ENCODE measurements around the gene DYSF. TPM values are rescaled to one million over a fixed set of nuclear protein-coding genes. Genes with fewer than 3 reads are reported as not detected.

Gene DYSF
- total RNA-seq, 2 experiments from 2014 or later: not detected

- POLR2A ChIA-PET: no interaction called here
- no peaks in the 10 kb centered on the region for H3K27me3 Mint-ChIP-seq
- peaks cover 5% of the 10 kb centered on the region for H3K36me3 Mint-ChIP-seq
- CTCF ChIA-PET: no interaction called here
- H3K9me3 Mint-ChIP-seq: peaks cover 18% of the 10 kb centered on the region
- DNase-seq: no peak
- no peak overlapping the region for H3K27ac Mint-ChIP-seq
- intact Hi-C loops (cut with micrococcal nuclease): no loop called here
- H3K4me1 Mint-ChIP-seq (ENCODE audit: low read depth): no peaks in the 10 kb centered on the region
- no peak overlapping the region for H3K4me3 Mint-ChIP-seq
These were observed 206.6 kb downstream of the DYSF start for GRCh38 chr2:71659868-71660518.

- Mint-ChIP-seq H3K4me3 (no peak overlapping the region), H3K36me3 (peaks cover 5% of the 10 kb centered on the region), H3K27me3 (no peaks in the 10 kb centered on the region), H3K9me3 (peaks cover 16% of the 10 kb centered on the region), H3K27ac (no peak overlapping the region), H3K4me1 (ENCODE audit: low read depth) (no peaks in the 10 kb centered on the region)
- DNase-seq: no peak
- ChIA-PET CTCF (no interaction called here), POLR2A (no interaction called here)
- intact Hi-C loops (cut with micrococcal nuclease): no loop called here
These were observed 208.4 kb downstream of the DYSF start for GRCh38 chr2:71661782-71662181.

GRCh38 chr2:71662665-71663394 is 209.5 kb downstream of the DYSF start:
- Mint-ChIP-seq H3K9me3 (peaks cover 13% of the 10 kb centered on the region), H3K4me1 (ENCODE audit: low read depth) (no peaks in the 10 kb centered on the region), H3K36me3 (peaks cover 5% of the 10 kb centered on the region), H3K27me3 (no peaks in the 10 kb centered on the region), H3K4me3 (no peak overlapping the region), H3K27ac (no peak overlapping the region)
- ChIA-PET CTCF (no interaction called here), POLR2A (no interaction called here)
- intact Hi-C loops (cut with micrococcal nuclease): no loop called here
- no peak for DNase-seq

- Mint-ChIP-seq H3K9me3 (peaks cover 2% of the 10 kb centered on the region), H3K27ac (no peak overlapping the region), H3K36me3 (no peaks in the 10 kb centered on the region), H3K27me3 (no peaks in the 10 kb centered on the region), H3K4me1 (ENCODE audit: low read depth) (no peaks in the 10 kb centered on the region), H3K4me3 (no peak overlapping the region)
- ChIA-PET POLR2A (no interaction called here), CTCF (no interaction called here)
- intact Hi-C loops (cut with micrococcal nuclease): no loop called here
- DNase-seq: no peak
These were observed 210.8 kb downstream of the DYSF start for GRCh38 chr2:71664161-71664560.

GRCh38 chr2:71665168-71666093 is 212.1 kb downstream of the DYSF start:
- DNase-seq: no peak
- POLR2A ChIA-PET: no interaction called here
- no peaks in the 10 kb centered on the region for H3K36me3 Mint-ChIP-seq

GRCh38 chr2:71666094-71666474 is 212.7 kb downstream of the DYSF start:
- H3K9me3 Mint-ChIP-seq: no peaks in the 10 kb centered on the region
- H3K36me3 Mint-ChIP-seq: no peaks in the 10 kb centered on the region
- DNase-seq: no peak
- no peak overlapping the region for H3K4me3 Mint-ChIP-seq
- ChIA-PET CTCF (no interaction called here), POLR2A (no interaction called here)
- intact Hi-C loops (cut with micrococcal nuclease): no loop called here
- no peaks in the 10 kb centered on the region for H3K4me1 Mint-ChIP-seq (ENCODE audit: low read depth)
- H3K27me3 Mint-ChIP-seq: peaks cover 1% of the 10 kb centered on the region
- H3K27ac Mint-ChIP-seq: no peak overlapping the region

More at GRCh38 chr2:71665168-71666093, 212.1 kb downstream of the DYSF start:
- H3K27ac Mint-ChIP-seq: no peak overlapping the region
- peaks cover 1% of the 10 kb centered on the region for H3K27me3 Mint-ChIP-seq
- H3K9me3 Mint-ChIP-seq: no peaks in the 10 kb centered on the region
- H3K4me3 Mint-ChIP-seq: no peak overlapping the region
- CTCF ChIA-PET: no interaction called here
- intact Hi-C loops (cut with micrococcal nuclease): no loop called here
- no peaks in the 10 kb centered on the region for H3K4me1 Mint-ChIP-seq (ENCODE audit: low read depth)

GRCh38 chr2:71667256-71668182 is 214.2 kb downstream of the DYSF start:
- no peak overlapping the region for H3K27ac Mint-ChIP-seq

GRCh38 chr2:71668326-71669057 is 215.1 kb downstream of the DYSF start:
- H3K9me3 Mint-ChIP-seq: no peaks in the 10 kb centered on the region
- ChIA-PET POLR2A (no interaction called here), CTCF (no interaction called here)
- H3K27ac Mint-ChIP-seq: no peak overlapping the region
- no peak for DNase-seq
- no peaks in the 10 kb centered on the region for H3K36me3 Mint-ChIP-seq
- intact Hi-C loops (cut with micrococcal nuclease): no loop called here
- peaks cover 1% of the 10 kb centered on the region for H3K27me3 Mint-ChIP-seq
- no peaks in the 10 kb centered on the region for H3K4me1 Mint-ChIP-seq (ENCODE audit: low read depth)
- H3K4me3 Mint-ChIP-seq: no peak overlapping the region

More at GRCh38 chr2:71667256-71668182, 214.2 kb downstream of the DYSF start:
- intact Hi-C loops (cut with micrococcal nuclease): no loop called here
- H3K4me1 Mint-ChIP-seq (ENCODE audit: low read depth): no peaks in the 10 kb centered on the region
- DNase-seq: no peak
- no peaks in the 10 kb centered on the region for H3K36me3 Mint-ChIP-seq
- H3K9me3 Mint-ChIP-seq: no peaks in the 10 kb centered on the region
- H3K4me3 Mint-ChIP-seq: no peak overlapping the region
- ChIA-PET POLR2A (no interaction called here), CTCF (no interaction called here)
- H3K27me3 Mint-ChIP-seq: peaks cover 1% of the 10 kb centered on the region

- Mint-ChIP-seq H3K36me3 (no peaks in the 10 kb centered on the region), H3K9me3 (no peaks in the 10 kb centered on the region), H3K4me3 (no peak overlapping the region), H3K4me1 (ENCODE audit: low read depth) (no peaks in the 10 kb centered on the region), H3K27ac (no peak overlapping the region), H3K27me3 (peaks cover 1% of the 10 kb centered on the region)
- CTCF ChIA-PET: no interaction called here
- intact Hi-C loops (cut with micrococcal nuclease): no loop called here
- POLR2A ChIA-PET: no interaction called here
- no peak for DNase-seq
These were observed 215.7 kb downstream of the DYSF start for GRCh38 chr2:71669058-71669456.

- Mint-ChIP-seq H3K36me3 (no peaks in the 10 kb centered on the region), H3K9me3 (no peaks in the 10 kb centered on the region), H3K4me3 (no peak overlapping the region), H3K27ac (no peak overlapping the region), H3K4me1 (ENCODE audit: low read depth) (no peaks in the 10 kb centered on the region), H3K27me3 (peaks cover 1% of the 10 kb centered on the region)
- ChIA-PET POLR2A (no interaction called here), CTCF (interaction anchor here (0.5 kb wide), 1 partner anchor 64 kb away, joined by 4 read pairs; no protein-coding TSS in a partner anchor)
- DNase-seq: no peak
- intact Hi-C loops (cut with micrococcal nuclease): no loop called here
These were observed 216.5 kb downstream of the DYSF start for GRCh38 chr2:71669628-71670429.

- intact Hi-C loops (cut with micrococcal nuclease): no loop called here
- CTCF ChIA-PET: no interaction called here
- no peaks in the 10 kb centered on the region for H3K36me3 Mint-ChIP-seq
- peaks cover 1% of the 10 kb centered on the region for H3K27me3 Mint-ChIP-seq
- no peaks in the 10 kb centered on the region for H3K4me1 Mint-ChIP-seq (ENCODE audit: low read depth)
- H3K9me3 Mint-ChIP-seq: no peaks in the 10 kb centered on the region
- no peak overlapping the region for H3K27ac Mint-ChIP-seq
- POLR2A ChIA-PET: no interaction called here
- no peak overlapping the region for H3K4me3 Mint-ChIP-seq
- no peak for DNase-seq
These were observed 217.1 kb downstream of the DYSF start for GRCh38 chr2:71670430-71670795.
